WTC11 (cell line): Measurements from ENCODE around the gene GLT1D1. TPM values are rescaled to one million over a fixed set of nuclear protein-coding genes. Genes with fewer than 3 reads are reported as not detected.

Experiments used
- ATAC-seq: fragments of 200-7000 bp; cut with Tn5 transposase; 2 replicates; pipeline ENCODE4 v1.10.0; 2021; ENCODE audit warnings: mild to moderate bottlenecking, moderate library complexity
- CTCF ChIA-PET: fragments of 300-600 bp; sonication (Branson Sonifier 250); formaldehyde crosslinking; loops from one replicate; lab custom pipeline; 2021; ENCODE audit warnings: antibody characterized with exemption; lab: Charles Lee
- POLR2A ChIA-PET: fragments of 350-600 bp; sonication (Branson Sonifier 250); formaldehyde crosslinking; loops from one replicate; lab custom pipeline; 2021; ENCODE audit warnings: antibody characterized with exemption; lab: Charles Lee
- DNase-seq: peaks from one replicate; pipeline ENCODE4 v3.0.0; 2021; ENCODE audit warnings: low spot score
- H3K27ac Mint-ChIP-seq: 2 replicates; pipeline ENCODE4 v1.8.0; 2021; ENCODE audit warnings: mixed read lengths
- H3K27me3 Mint-ChIP-seq: 2 replicates; pipeline ENCODE4 v1.8.0; 2021; ENCODE audit warnings: low read depth, mild to moderate bottlenecking, moderate library complexity, mixed read lengths
- H3K36me3 Mint-ChIP-seq: 2 replicates; pipeline ENCODE4 v1.8.0; 2021; ENCODE audit warnings: mixed read lengths
- H3K4me1 Mint-ChIP-seq: 2 replicates; pipeline ENCODE4 v1.8.0; 2022; ENCODE audit warnings: mixed read lengths
- H3K4me3 Mint-ChIP-seq: 2 replicates; pipeline ENCODE4 v1.8.0; 2021; ENCODE audit warnings: mild to moderate bottlenecking, moderate library complexity, mixed read lengths
- H3K9me3 Mint-ChIP-seq: 2 replicates; pipeline ENCODE4 v1.8.0; 2021; ENCODE audit warnings: mixed read lengths
- AFF4 ChIP-seq: sonication (generic); formaldehyde crosslinking; IDR thresholded peaks from 2 replicates; pipeline ENCODE4 v1.8.1; 2023; ENCODE audit warnings: mild to moderate bottlenecking, missing genetic modification reagents, borderline replicate concordance
- AR ChIP-seq: fragments of 250-450 bp; sonication (Bioruptor Pico); IDR thresholded peaks from 2 replicates; pipeline ENCODE4 v1.9.0; 2021; ENCODE audit warnings: mild to moderate bottlenecking
- ATF3 ChIP-seq: sonication (generic); formaldehyde crosslinking; conservative IDR thresholded peaks from 2 replicates; pipeline ENCODE4 v1.8.1; 2022; ENCODE audit warnings: mild to moderate bottlenecking, missing genetic modification reagents
- CBFB ChIP-seq: sonication (generic); formaldehyde crosslinking; IDR thresholded peaks from 2 replicates; pipeline ENCODE4 v1.8.1; 2022; ENCODE audit warnings: mild to moderate bottlenecking, low read depth, missing genetic modification reagents
- CREM ChIP-seq: sonication (generic); formaldehyde crosslinking; IDR thresholded peaks from 2 replicates; pipeline ENCODE4 v1.8.1; 2022; ENCODE audit warnings: mild to moderate bottlenecking, missing genetic modification reagents, moderate library complexity
- FOXK1 ChIP-seq: sonication (generic); formaldehyde crosslinking; IDR thresholded peaks from 2 replicates; pipeline ENCODE4 v1.8.0; 2022; ENCODE audit warnings: mild to moderate bottlenecking, moderate library complexity, missing genetic modification reagents
- FOXP1 ChIP-seq: sonication (generic); formaldehyde crosslinking; IDR thresholded peaks from 2 replicates; pipeline ENCODE4 v1.8.0; 2022; ENCODE audit warnings: missing genetic modification reagents, mild to moderate bottlenecking, moderate library complexity, borderline replicate concordance
- MLX ChIP-seq: sonication (generic); formaldehyde crosslinking; IDR thresholded peaks from 2 replicates; pipeline ENCODE4 v1.8.1; 2023; ENCODE audit warnings: mild to moderate bottlenecking, missing genetic modification reagents, moderate library complexity
- MXD4 ChIP-seq: fragments of 250-450 bp; sonication (Bioruptor Pico); IDR thresholded peaks from 2 replicates; pipeline ENCODE4 v1.8.0; 2021; ENCODE audit warnings: mild to moderate bottlenecking, moderate library complexity, borderline replicate concordance
- NR1H2 ChIP-seq: sonication (generic); formaldehyde crosslinking; IDR thresholded peaks from 2 replicates; pipeline ENCODE4 v1.9.0; 2021; ENCODE audit warnings: mild to moderate bottlenecking, moderate library complexity, missing genetic modification reagents
- PRRX2 ChIP-seq: fragments of 250-450 bp; sonication (Bioruptor Pico); IDR thresholded peaks from 2 replicates; pipeline ENCODE4 v1.8.0; 2021; ENCODE audit warnings: mild to moderate bottlenecking
- SP1 ChIP-seq: sonication (generic); formaldehyde crosslinking; conservative IDR thresholded peaks from 2 replicates; pipeline ENCODE4 v1.8.1; 2022; ENCODE audit warnings: missing genetic modification reagents
- TCF7 ChIP-seq: sonication (generic); formaldehyde crosslinking; IDR thresholded peaks from 2 replicates; pipeline ENCODE4 v1.8.0; 2022; ENCODE audit warnings: mild to moderate bottlenecking, low read depth, missing genetic modification reagents, moderate library complexity
- TEAD4 ChIP-seq: sonication (generic); formaldehyde crosslinking; IDR thresholded peaks from 2 replicates; pipeline ENCODE4 v1.8.0; 2022; ENCODE audit warnings: mild to moderate bottlenecking, missing genetic modification reagents
- ZNF219 ChIP-seq: sonication (generic); formaldehyde crosslinking; IDR thresholded peaks from 2 replicates; pipeline ENCODE4 v1.8.0; 2023; ENCODE audit warnings: missing genetic modification reagents, mild to moderate bottlenecking, borderline replicate concordance
- ZNF396 ChIP-seq: fragments of 250-450 bp; sonication (Bioruptor Pico); IDR thresholded peaks from 2 replicates; pipeline ENCODE4 v1.8.0; 2021; ENCODE audit warnings: mild to moderate bottlenecking, moderate library complexity, borderline replicate concordance
- ZNF423 ChIP-seq: fragments of 250-450 bp; sonication (Bioruptor Pico); IDR thresholded peaks from 2 replicates; pipeline ENCODE4 v2.1.2; 2022; ENCODE audit warnings: mild to moderate bottlenecking, moderate library complexity
- ZNF425 ChIP-seq: fragments of 250-450 bp; sonication (Bioruptor Pico); conservative IDR thresholded peaks from 2 replicates; pipeline ENCODE4 v1.9.0; 2021; ENCODE audit warnings: mild to moderate bottlenecking
- ZNF512 ChIP-seq: sonication (generic); formaldehyde crosslinking; IDR thresholded peaks from 2 replicates; pipeline ENCODE4 v1.8.1; 2022; ENCODE audit warnings: missing genetic modification reagents, borderline replicate concordance
- total RNA-seq: library from RNA; stranded (reverse); gene quantifications from 3 replicates; pipeline ENCODE4 v1.2.3, GENCODE V29; 2021

GLT1D1 gene
- total RNA-seq, 1 experiment from 2014 or later = 1.5 TPM

- Mint-ChIP-seq H3K27ac (no peak overlapping the region), H3K4me1 (no peaks in the 10 kb centered on the region), H3K4me3 (no peak overlapping the region), H3K27me3 (peaks cover 17% of the 10 kb centered on the region; the same call in 1 of the 2 replicates), H3K36me3 (peaks cover 43% of the 10 kb centered on the region), H3K9me3 (peaks cover 37% of the 10 kb centered on the region)
- no peak for ATAC-seq
- CTCF ChIA-PET = interaction anchor here (2.3 kb wide), 1 partner anchor 940 kb away, joined by 17 read pairs; no protein-coding TSS in a partner anchor
- no peak for DNase-seq
- 0 out of 2 replicates have a peak, but pooled peaks have one; percentile 34 for TF ChIP-seq ZNF512 (CRISPR knock-in tag)
- no peak for TF ChIP-seq NR1H2 (CRISPR knock-in tag)
- POLR2A ChIA-PET = no interaction called here
These were observed 117.7 kb downstream of the GLT1D1 start for GRCh38 chr12:128970941-128971340.

GRCh38 chr12:128971802-128972201, 118.5 kb downstream of the GLT1D1 start:
- ATAC-seq = no peak
- Mint-ChIP-seq H3K27ac (no peak overlapping the region), H3K9me3 (peaks cover 37% of the 10 kb centered on the region), H3K36me3 (peaks cover 43% of the 10 kb centered on the region), H3K4me1 (no peaks in the 10 kb centered on the region), H3K4me3 (no peak overlapping the region), H3K27me3 (peaks cover 17% of the 10 kb centered on the region; the same call in 1 of the 2 replicates)
- TF ChIP-seq ZNF423 (CRISPR knock-in tag) (no peak), SP1 (CRISPR knock-in tag) (no peak), CREM (CRISPR knock-in tag) (no peak), MLX (CRISPR knock-in tag) (no peak), PRRX2 (CRISPR knock-in tag) (no peak)
- ChIA-PET POLR2A (no interaction called here), CTCF (no interaction called here)
- DNase-seq = no peak

- CTCF ChIA-PET = no interaction called here
- no peak overlapping the region for H3K27ac Mint-ChIP-seq
- peaks cover 37% of the 10 kb centered on the region for H3K9me3 Mint-ChIP-seq
- TF ChIP-seq CBFB (CRISPR knock-in tag) (no peak), ZNF396 (CRISPR knock-in tag) (no peak), ZNF425 (CRISPR knock-in tag) (no peak), FOXK1 (CRISPR knock-in tag) (no peak), TCF7 (CRISPR knock-in tag) (no peak), ZNF219 (CRISPR knock-in tag) (no peak), FOXP1 (CRISPR knock-in tag) (no peak), AR (CRISPR knock-in tag) (no peak), TEAD4 (CRISPR knock-in tag) (no peak), AFF4 (no peak), ATF3 (CRISPR knock-in tag) (no peak), MXD4 (CRISPR knock-in tag) (no peak)
These were observed 120.8 kb downstream of the GLT1D1 start for GRCh38 chr12:128973883-128974681.

More at GRCh38 chr12:128973883-128974681, 120.8 kb downstream of the GLT1D1 start:
- peaks cover 13% of the 10 kb centered on the region; the same call in 1 of the 2 replicates for H3K27me3 Mint-ChIP-seq
- POLR2A ChIA-PET = no interaction called here
- ATAC-seq (no peak), DNase-seq (no peak)
- peaks cover 46% of the 10 kb centered on the region for H3K36me3 Mint-ChIP-seq
- no peak overlapping the region for H3K4me3 Mint-ChIP-seq
- no peaks in the 10 kb centered on the region for H3K4me1 Mint-ChIP-seq
